SH-SY5Y (cell line): ENCODE results near the gene HEPACAM.

Source experiments
- GATA2 ChIP-seq: IDR thresholded peaks from 2 replicates; pipeline ENCODE4 v1.6.1; 2011; ENCODE audit warnings: mild to moderate bottlenecking, low read depth, low read length
- GATA3 ChIP-seq: IDR thresholded peaks from 2 replicates; pipeline ENCODE4 v1.6.1; 2011; ENCODE audit warnings: low read depth, mild to moderate bottlenecking, low read length, moderate library complexity

DNA sequence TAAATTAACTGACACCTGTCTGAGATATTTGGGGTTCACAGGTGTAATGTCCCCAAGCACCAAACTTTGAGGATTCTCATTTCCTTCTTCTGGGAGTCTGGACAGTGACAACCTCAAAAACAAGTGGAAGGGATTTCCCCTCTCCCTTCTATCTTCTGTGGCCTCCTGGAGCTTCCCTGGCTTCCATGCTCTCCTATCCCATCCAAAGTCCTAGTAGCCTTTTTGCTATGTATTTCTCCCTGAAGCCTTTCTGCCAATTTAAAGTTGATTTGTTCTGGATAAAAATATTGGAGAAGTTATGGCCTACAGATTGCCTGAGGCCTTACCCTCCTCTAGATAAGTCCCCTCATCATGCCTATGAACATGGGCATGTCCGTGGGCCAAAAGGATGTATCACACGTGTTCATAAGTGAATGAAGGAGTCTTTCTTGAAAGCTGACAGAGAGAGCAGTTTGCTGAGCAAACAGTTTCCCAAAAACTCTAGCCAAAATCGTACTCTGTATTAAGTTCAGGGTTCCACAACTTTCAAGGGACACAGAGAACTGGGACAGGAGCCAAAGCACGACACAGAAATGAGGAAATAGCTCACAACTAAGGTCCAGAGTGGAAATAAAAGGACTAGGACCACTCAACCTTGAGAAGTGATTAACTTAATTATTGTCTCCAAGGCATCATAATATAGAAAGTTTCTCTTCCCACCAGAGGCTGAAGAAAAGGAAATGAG is 6.7 kb downstream of the HEPACAM start:
- TF ChIP-seq GATA2 (no peak), GATA3 (no peak)
